Transverse colon (tissue), 4 donors: ENCODE measurements around the gene MEIG1.

Experiments
- CTCF ChIP-seq, 5 experiments: fragments of 200-600 bp in 3 of 5; fragments of 450-650 bp in 2 of 5; sonication (generic) in 3 of 5; IDR thresholded peaks; 1 replicate in 2 of 5; 2 replicates in 3 of 5; pipeline ENCODE4 v1.5.1; 2016 to 2017; ENCODE audit warnings: antibody characterized with exemption in 5 of 5, inconsistent platforms in 3 of 5, mild to moderate bottlenecking in 2 of 5, moderate library complexity in 1 of 5
- POLR2A ChIP-seq: fragments of 450-650 bp; IDR thresholded peaks from one replicate; pipeline ENCODE4 v1.6.1; 2016; ENCODE audit warnings: antibody characterized with exemption, mild to moderate bottlenecking, moderate library complexity
- POLR2AphosphoS5 ChIP-seq, 3 donors: sonication (generic); formaldehyde crosslinking; IDR thresholded peaks; one replicate each; pipeline ENCODE4 v1.6.1; 2016; ENCODE audit warnings: antibody characterized with exemption in 3 of 3

GRCh38 chr10:14954001-14954770, 5.0 kb upstream of the MEIG1 start, which contains the start of gene DCLRE1C:
- TF ChIP-seq CTCF (IDR thresholded peaks at IDR 0.05), result no peak
- peak; percentile 56 to 94 (median 90) for TF ChIP-seq POLR2AphosphoS5 (IDR thresholded peaks at IDR 0.05)
- peak; percentile 87 for TF ChIP-seq POLR2A
